HepG2 (cell line): ENCODE measurements around the gene ELOVL2. TPM values are rescaled to one million over a fixed set of nuclear protein-coding genes. Genes with fewer than 3 reads are reported as not detected.

Experiments
- AGO1 ChIP-seq: fragments of 200-400 bp; formaldehyde crosslinking; IDR thresholded peaks from 2 replicates; pipeline ENCODE4 v1.6.1; 2017; ENCODE audit warnings: mild to moderate bottlenecking, low read depth, low read length, moderate library complexity; ENCODE audit not compliant: poor library complexity, severe bottlenecking
- CCAR2 ChIP-seq: fragments of 200-400 bp; formaldehyde crosslinking; optimal IDR thresholded peaks from 2 replicates; pipeline ENCODE3; 2018; ENCODE audit warnings: low read depth, mild to moderate bottlenecking, low read length, moderate library complexity
- DDIT3 ChIP-seq: sonication (generic); formaldehyde crosslinking; IDR thresholded peaks from 2 replicates; pipeline ENCODE4 v1.4.0; 2020; ENCODE audit warnings: mild to moderate bottlenecking, missing genetic modification reagents
- FOXA1 ChIP-seq, 2 experiments: fragments of 450-650 bp in 1 of 2; sonication (generic) in 1 of 2; formaldehyde crosslinking in 1 of 2; IDR thresholded peaks; 2 replicates each; pipeline versions ENCODE4 v1.4.0 to v1.6.1; 2016 to 2020; ENCODE audit warnings: missing genetic modification reagents in 1 of 2
- FOXC1 ChIP-seq: sonication (generic); formaldehyde crosslinking; IDR thresholded peaks from 2 replicates; pipeline ENCODE4 v1.8.0; 2022; ENCODE audit warnings: mild to moderate bottlenecking, missing genetic modification reagents, borderline replicate concordance
- GLMP ChIP-seq: sonication (generic); formaldehyde crosslinking; IDR thresholded peaks from 2 replicates; pipeline ENCODE4 v1.9.0; 2021; ENCODE audit warnings: missing genetic modification reagents, mild to moderate bottlenecking, borderline replicate concordance
- NFYC ChIP-seq: IDR thresholded peaks from 2 replicates; pipeline ENCODE4 v1.6.1; 2016; ENCODE audit warnings: missing genetic modification reagents, missing compliant biosample characterization
- PHF5A ChIP-seq: IDR thresholded peaks from one replicate; pipeline ENCODE4 v1.6.1; 2018; ENCODE audit warnings: low read depth, missing genetic modification reagents; ENCODE audit not compliant: unreplicated experiment
- PREB ChIP-seq: sonication (generic); formaldehyde crosslinking; IDR thresholded peaks from 2 replicates; pipeline ENCODE4 v1.4.0; 2020; ENCODE audit warnings: missing genetic modification reagents
- RAD21 ChIP-seq: fragments of 450-650 bp; formaldehyde crosslinking; IDR thresholded peaks from 2 replicates; pipeline ENCODE4 v1.5.0; 2020; ENCODE audit warnings: mild to moderate bottlenecking
- RBM39 ChIP-seq: fragments of 200-400 bp; formaldehyde crosslinking; IDR thresholded peaks from one replicate; pipeline ENCODE4 v1.6.1; 2018; ENCODE audit warnings: antibody characterized with exemption, mild to moderate bottlenecking, low read depth, low read length; ENCODE audit not compliant: poor library complexity, severe bottlenecking
- RXRB ChIP-seq: IDR thresholded peaks from 2 replicates; pipeline ENCODE4 v1.6.1; 2016; ENCODE audit warnings: borderline replicate concordance, missing genetic modification reagents, missing compliant biosample characterization
- TEAD2 ChIP-seq: sonication (generic); formaldehyde crosslinking; IDR thresholded peaks from 2 replicates; pipeline ENCODE4 v1.9.0; 2021; ENCODE audit warnings: missing genetic modification reagents
- TFDP1 ChIP-seq: IDR thresholded peaks from 2 replicates; pipeline ENCODE4 v1.6.1; 2016; ENCODE audit warnings: missing compliant biosample characterization, missing genetic modification reagents, borderline replicate concordance
- ZBTB2 ChIP-seq: sonication (generic); formaldehyde crosslinking; IDR thresholded peaks from 2 replicates; pipeline ENCODE4 v1.8.0; 2022; ENCODE audit warnings: low read depth, missing genetic modification reagents
- ZFP36 ChIP-seq: fragments of 150-350 bp; IDR thresholded peaks from 2 replicates; pipeline ENCODE4 v1.6.1; 2018; ENCODE audit warnings: borderline replicate concordance, low read length, low read depth; ENCODE audit not compliant: partially characterized antibody
- ZNF121 ChIP-seq: sonication (generic); formaldehyde crosslinking; IDR thresholded peaks from 2 replicates; pipeline ENCODE4 v1.5.0; 2020; ENCODE audit warnings: mild to moderate bottlenecking, missing genetic modification reagents
- ZNF18 ChIP-seq: sonication (generic); formaldehyde crosslinking; IDR thresholded peaks from 2 replicates; pipeline ENCODE4 v1.8.0; 2022; ENCODE audit warnings: mild to moderate bottlenecking, missing genetic modification reagents; ENCODE audit not compliant: insufficient replicate concordance
- ZNF432 ChIP-seq: sonication (generic); formaldehyde crosslinking; IDR thresholded peaks from 2 replicates; pipeline ENCODE4 v1.5.0; 2020; ENCODE audit warnings: missing genetic modification reagents, mild to moderate bottlenecking, borderline replicate concordance
- ZNF614 ChIP-seq: IDR thresholded peaks from 2 replicates; pipeline ENCODE4 v1.6.1; 2018; ENCODE audit warnings: missing biosample characterization, missing genetic modification reagents, inconsistent platforms, borderline replicate concordance
- ZNF773 ChIP-seq: sonication (generic); formaldehyde crosslinking; IDR thresholded peaks from 2 replicates; pipeline ENCODE4 v1.4.0; 2020; ENCODE audit warnings: missing genetic modification reagents, borderline replicate concordance
- ZNF777 ChIP-seq: sonication (generic); formaldehyde crosslinking; IDR thresholded peaks from 2 replicates; pipeline ENCODE4 v1.4.0; 2020; ENCODE audit warnings: missing genetic modification reagents
- ZNF879 ChIP-seq: sonication (generic); formaldehyde crosslinking; IDR thresholded peaks from 2 replicates; pipeline ENCODE4 v1.8.1; 2023; ENCODE audit warnings: missing genetic modification reagents
- polyA plus RNA-seq, 8 experiments: library from polyadenylated mRNA; depleted of rRNA in 3 of 8; stranded (reverse) in 7 of 8; unstranded in 1 of 8; fragments of >200 nt; fragmentation: Illumina TruSeq in 4 of 8; extraction: Trizol in 4 of 8; gene quantifications; 2 replicates each; pipeline versions ENCODE4 v1.2.1 to v1.2.3, GENCODE V29; 2011 to 2016; ENCODE audit warnings: low read depth in 4 of 8, missing spikeins in 1 of 8, mixed read lengths in 1 of 8; ENCODE audit not compliant: insufficient read depth in 1 of 8
- total RNA-seq, 5 experiments: library from RNA; depleted of rRNA; stranded (reverse); fragments of >200 nt; fragmentation: Illumina TruSeq; extraction: Trizol; gene quantifications; 2 replicates each; pipeline ENCODE4 v1.2.3, GENCODE V29; 2016; ENCODE audit warnings: low read depth in 1 of 5

Gene ELOVL2
- total and polyA plus RNA-seq, 2 of the 13 experiments (the other 11 are each of a cell fraction or from before 2014, with no cell fraction given) = 43.6 to 65.4 TPM

GRCh38 chr6:10957414-10957886 is 86.7 kb downstream of the ELOVL2 start (continued):
- TF ChIP-seq GLMP (CRISPR knock-in tag) (no peak), TEAD2 (CRISPR knock-in tag) (no peak), ZNF777 (CRISPR knock-in tag) (no peak), ZFP36 (no peak), RBM39 (no peak), FOXC1 (CRISPR knock-in tag) (no peak), PHF5A (CRISPR knock-in tag) (no peak), DDIT3 (CRISPR knock-in tag) (no peak), ZNF432 (CRISPR knock-in tag) (no peak), ZBTB2 (CRISPR knock-in tag) (no peak), RXRB (peak; percentile 93), ZNF773 (CRISPR knock-in tag) (no peak), TFDP1 (CRISPR knock-in tag) (no peak), AGO1 (no peak), ZNF879 (CRISPR knock-in tag) (no peak), CCAR2 (no peak), PREB (CRISPR knock-in tag) (no peak), ZNF121 (peak; percentile 78), RAD21 (CRISPR knock-in tag) (no peak), FOXA1 (IDR thresholded peaks at IDR 0.05) (no peak), FOXA1 (CRISPR knock-in tag; IDR thresholded peaks at IDR 0.05) (no peak), ZNF614 (peak; percentile 76; the same call in 1 of the 2 replicates), NFYC (CRISPR knock-in tag) (no peak), ZNF18 (CRISPR knock-in tag) (no peak)
